ENCODE measurements around the gene ZC3HAV1L.

GRCh38 chr7:139047970-139048369 is 12.1 kb upstream of the ZC3HAV1L start:
- TF ChIP-seq, protein P1, sequence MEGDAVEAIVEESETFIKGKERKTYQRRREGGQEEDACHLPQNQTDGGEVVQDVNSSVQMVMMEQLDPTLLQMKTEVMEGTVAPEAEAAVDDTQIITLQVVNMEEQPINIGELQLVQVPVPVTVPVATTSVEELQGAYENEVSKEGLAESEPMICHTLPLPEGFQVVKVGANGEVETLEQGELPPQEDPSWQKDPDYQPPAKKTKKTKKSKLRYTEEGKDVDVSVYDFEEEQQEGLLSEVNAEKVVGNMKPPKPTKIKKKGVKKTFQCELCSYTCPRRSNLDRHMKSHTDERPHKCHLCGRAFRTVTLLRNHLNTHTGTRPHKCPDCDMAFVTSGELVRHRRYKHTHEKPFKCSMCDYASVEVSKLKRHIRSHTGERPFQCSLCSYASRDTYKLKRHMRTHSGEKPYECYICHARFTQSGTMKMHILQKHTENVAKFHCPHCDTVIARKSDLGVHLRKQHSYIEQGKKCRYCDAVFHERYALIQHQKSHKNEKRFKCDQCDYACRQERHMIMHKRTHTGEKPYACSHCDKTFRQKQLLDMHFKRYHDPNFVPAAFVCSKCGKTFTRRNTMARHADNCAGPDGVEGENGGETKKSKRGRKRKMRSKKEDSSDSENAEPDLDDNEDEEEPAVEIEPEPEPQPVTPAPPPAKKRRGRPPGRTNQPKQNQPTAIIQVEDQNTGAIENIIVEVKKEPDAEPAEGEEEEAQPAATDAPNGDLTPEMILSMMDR (IDR thresholded peaks at IDR 0.05) = no peak
- no peak for TF ChIP-seq POLR2A (IDR thresholded peaks at IDR 0.05)

Measured in testis (tissue), 2 donors.